ENCODE data around the gene KLHL8.

KLHL8 gene

GRCh38 chr4:87236861-87237260, 16.4 kb upstream of the KLHL8 start:
- Histone ChIP-seq H3K27ac (ENCODE audit: low read depth, low read length) (no peak overlapping the region), H4K20me1 (ENCODE audit: control insufficient read depth, insufficient read depth, low read depth, low read length) (no peaks in the 10 kb centered on the region), H3K36me3 (ENCODE audit: control insufficient read depth, low read length) (no peaks in the 10 kb centered on the region), H3K9me2 (replicated peaks; ENCODE audit: control insufficient read depth, low read length) (no peaks in the 10 kb centered on the region), H3K4me1 (ENCODE audit: control insufficient read depth, low read length) (peaks cover 5% of the 10 kb centered on the region), H3K4me3 (ENCODE audit: low read length) (no peak overlapping the region), H3K4me2 (ENCODE audit: low read length) (no peak overlapping the region), H3K79me2 (ENCODE audit: control insufficient read depth, low read length) (no peaks in the 10 kb centered on the region), H3K27me3 (ENCODE audit: control insufficient read depth, low read length) (peaks cover 6% of the 10 kb centered on the region; the same call in 1 of the 2 replicates), H3F3A (ENCODE audit: control insufficient read depth, insufficient read depth) (no peaks in the 10 kb centered on the region), H3K9me3 (ENCODE audit: control insufficient read depth, insufficient read depth, low read length) (no peaks in the 10 kb centered on the region)
- TF ChIP-seq EZH2phosphoT487 (IDR thresholded peaks at IDR 0.05; ENCODE audit: borderline replicate concordance, low read length): no peak
- TF ChIP-seq, protein P1, sequence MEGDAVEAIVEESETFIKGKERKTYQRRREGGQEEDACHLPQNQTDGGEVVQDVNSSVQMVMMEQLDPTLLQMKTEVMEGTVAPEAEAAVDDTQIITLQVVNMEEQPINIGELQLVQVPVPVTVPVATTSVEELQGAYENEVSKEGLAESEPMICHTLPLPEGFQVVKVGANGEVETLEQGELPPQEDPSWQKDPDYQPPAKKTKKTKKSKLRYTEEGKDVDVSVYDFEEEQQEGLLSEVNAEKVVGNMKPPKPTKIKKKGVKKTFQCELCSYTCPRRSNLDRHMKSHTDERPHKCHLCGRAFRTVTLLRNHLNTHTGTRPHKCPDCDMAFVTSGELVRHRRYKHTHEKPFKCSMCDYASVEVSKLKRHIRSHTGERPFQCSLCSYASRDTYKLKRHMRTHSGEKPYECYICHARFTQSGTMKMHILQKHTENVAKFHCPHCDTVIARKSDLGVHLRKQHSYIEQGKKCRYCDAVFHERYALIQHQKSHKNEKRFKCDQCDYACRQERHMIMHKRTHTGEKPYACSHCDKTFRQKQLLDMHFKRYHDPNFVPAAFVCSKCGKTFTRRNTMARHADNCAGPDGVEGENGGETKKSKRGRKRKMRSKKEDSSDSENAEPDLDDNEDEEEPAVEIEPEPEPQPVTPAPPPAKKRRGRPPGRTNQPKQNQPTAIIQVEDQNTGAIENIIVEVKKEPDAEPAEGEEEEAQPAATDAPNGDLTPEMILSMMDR (IDR thresholded peaks at IDR 0.05; ENCODE audit: low read depth, low read length, poor library complexity, severe bottlenecking): no peak

DNA sequence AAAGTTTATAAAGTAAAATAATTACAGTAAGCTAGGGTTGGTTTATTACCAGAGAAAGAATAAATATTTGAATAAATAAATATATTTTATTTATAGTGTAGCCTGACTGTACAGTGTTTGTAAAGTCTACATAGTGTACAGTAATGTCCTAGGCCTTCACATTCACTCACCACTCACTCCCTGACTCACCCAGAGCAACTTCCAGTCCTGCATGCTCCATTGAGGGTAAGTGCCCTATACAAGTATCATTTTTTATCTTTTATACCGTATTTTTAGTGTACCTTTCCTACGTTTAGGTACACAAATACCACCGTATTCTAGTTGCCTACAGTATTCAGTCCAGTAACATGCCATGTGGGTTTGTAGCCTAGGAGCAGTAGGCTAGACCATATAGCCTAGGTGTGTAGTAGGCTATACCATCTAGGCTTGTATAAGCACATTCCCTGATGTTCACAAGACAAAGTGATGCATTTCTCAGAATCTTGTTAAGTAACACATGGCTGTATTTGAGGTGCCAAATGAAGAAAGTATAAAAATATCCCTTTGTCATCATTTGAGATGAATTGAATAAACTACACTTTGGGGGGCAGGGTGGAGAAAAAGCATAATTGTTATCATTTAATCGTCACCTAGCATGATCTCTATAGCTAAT, 14.7 kb upstream of the KLHL8 start:
- no peak for TF ChIP-seq EZH2phosphoT487 (IDR thresholded peaks at IDR 0.05; ENCODE audit: borderline replicate concordance, low read length)
- TF ChIP-seq, protein P1 (IDR thresholded peaks at IDR 0.05; ENCODE audit: low read depth, low read length, poor library complexity, severe bottlenecking): no peak
- peak overlapping the region; percentile 65 for H3K4me3 ChIP-seq (ENCODE audit: low read length)
- no peaks in the 10 kb centered on the region for H3F3A ChIP-seq (ENCODE audit: control insufficient read depth, insufficient read depth)
- peaks cover 6% of the 10 kb centered on the region; the same call in 1 of the 2 replicates for H3K27me3 ChIP-seq (ENCODE audit: control insufficient read depth, low read length)
- H3K36me3 ChIP-seq (ENCODE audit: control insufficient read depth, low read length): no peaks in the 10 kb centered on the region
- peak overlapping the region; percentile 72 for H3K4me2 ChIP-seq (ENCODE audit: low read length)
- H3K27ac ChIP-seq (ENCODE audit: low read depth, low read length): no peak overlapping the region
- H3K4me1 ChIP-seq (ENCODE audit: control insufficient read depth, low read length): peaks cover 5% of the 10 kb centered on the region
- H3K9me2 ChIP-seq (replicated peaks; ENCODE audit: control insufficient read depth, low read length): no peaks in the 10 kb centered on the region
- no peaks in the 10 kb centered on the region for H3K9me3 ChIP-seq (ENCODE audit: control insufficient read depth, insufficient read depth, low read length)
- no peaks in the 10 kb centered on the region for H4K20me1 ChIP-seq (ENCODE audit: control insufficient read depth, insufficient read depth, low read depth, low read length)
- H3K79me2 ChIP-seq (ENCODE audit: control insufficient read depth, low read length): no peaks in the 10 kb centered on the region

GRCh38 chr4:87232216-87232615, 11.8 kb upstream of the KLHL8 start:
- TF ChIP-seq EZH2phosphoT487 (IDR thresholded peaks at IDR 0.05; ENCODE audit: borderline replicate concordance, low read length): no peak
- TF ChIP-seq, protein P1 (IDR thresholded peaks at IDR 0.05; ENCODE audit: low read depth, low read length, poor library complexity, severe bottlenecking): no peak
- H4K20me1 ChIP-seq (ENCODE audit: control insufficient read depth, insufficient read depth, low read depth, low read length): no peaks in the 10 kb centered on the region
- no peak overlapping the region for H3K4me3 ChIP-seq (ENCODE audit: low read length)
- H3K27me3 ChIP-seq (ENCODE audit: control insufficient read depth, low read length): peaks cover 6% of the 10 kb centered on the region; the same call in 1 of the 2 replicates
- H3K79me2 ChIP-seq (ENCODE audit: control insufficient read depth, low read length): no peaks in the 10 kb centered on the region
- no peak overlapping the region for H3K4me2 ChIP-seq (ENCODE audit: low read length)
- no peaks in the 10 kb centered on the region for H3F3A ChIP-seq (ENCODE audit: control insufficient read depth, insufficient read depth)
- H3K9me2 ChIP-seq (replicated peaks; ENCODE audit: control insufficient read depth, low read length): no peaks in the 10 kb centered on the region
- peaks cover 5% of the 10 kb centered on the region for H3K4me1 ChIP-seq (ENCODE audit: control insufficient read depth, low read length)
- no peaks in the 10 kb centered on the region for H3K9me3 ChIP-seq (ENCODE audit: control insufficient read depth, insufficient read depth, low read length)
- no peaks in the 10 kb centered on the region for H3K36me3 ChIP-seq (ENCODE audit: control insufficient read depth, low read length)
- H3K27ac ChIP-seq (ENCODE audit: low read depth, low read length): no peak overlapping the region

Data from DOHH2 (cell line).